Suprapubic skin (tissue), 4 donors: Measurements from ENCODE around the gene ARID1A. TPM values are rescaled to one million over a fixed set of nuclear protein-coding genes. Genes with fewer than 3 reads are reported as not detected.
A peak's percentile ranks its signal among the peaks of the same experiment; 100 is the strongest.

ENCODE experiments used
- DNase-seq, 2 donors: peaks; one replicate each; pipeline ENCODE4 v3.0.0-alpha.2; 2019; ENCODE audit warnings: low spot score in 2 of 2
- H3K27ac ChIP-seq: fragments of 200-600 bp; sonication (generic); one replicate; pipeline ENCODE4 v1.5.1; 2019
- H3K27me3 ChIP-seq: fragments of 200-600 bp; sonication (generic); one replicate; pipeline ENCODE4 v1.5.1; 2019
- H3K36me3 ChIP-seq: fragments of 200-600 bp; sonication (generic); one replicate; pipeline ENCODE4 v1.5.1; 2019
- H3K4me1 ChIP-seq: fragments of 200-600 bp; sonication (generic); one replicate; pipeline ENCODE4 v1.5.1; 2019
- H3K4me3 ChIP-seq: fragments of 200-600 bp; sonication (generic); one replicate; pipeline ENCODE4 v1.5.1; 2019; ENCODE audit warnings: mild to moderate bottlenecking
- H3K9me3 ChIP-seq: fragments of 200-600 bp; sonication (generic); one replicate; pipeline ENCODE4 v1.5.1; 2019
- CTCF ChIP-seq, 2 donors: fragments of 200-600 bp in 1 of 2; fragments of 450-650 bp in 1 of 2; sonication (generic) in 1 of 2; IDR thresholded peaks; one replicate each; pipeline ENCODE4 v1.5.1; 2016 to 2019; ENCODE audit warnings: antibody characterized with exemption in 2 of 2, mild to moderate bottlenecking in 1 of 2, moderate library complexity in 1 of 2
- EP300 ChIP-seq: sonication (generic); formaldehyde crosslinking; IDR thresholded peaks from one replicate; pipeline ENCODE4 v1.6.1; 2017; ENCODE audit warnings: antibody characterized with exemption
- POLR2A ChIP-seq, 2 donors: fragments of 450-650 bp; IDR thresholded peaks; one replicate each; pipeline ENCODE4 v1.6.1; 2017; ENCODE audit warnings: antibody characterized with exemption in 2 of 2, mild to moderate bottlenecking in 2 of 2, moderate library complexity in 2 of 2
- POLR2AphosphoS5 ChIP-seq, 3 donors: sonication (generic); formaldehyde crosslinking; IDR thresholded peaks; one replicate each; pipeline ENCODE4 v1.6.1; 2017; ENCODE audit warnings: antibody characterized with exemption in 3 of 3
- WGBS: methylation state at CpG from one replicate; pipeline ENCODE4 v1.1.5; 2018; 5-methylcytosine and 5-hydroxymethylcytosine counted together
- total RNA-seq, 4 donors: library from RNA; depleted of rRNA; stranded (reverse); fragments of >200 nt; gene quantifications; one replicate each; pipeline ENCODE4 v1.1.0, GENCODE V29; 2016

The ARID1A gene
- total RNA-seq, 4 donors from 2014 or later, result 77.2 to 90.0 (median 83.5) TPM

- no peaks in the 10 kb centered on the region for H3K9me3 ChIP-seq
- no peak overlapping the region for H3K4me3 ChIP-seq
- H3K36me3 ChIP-seq, result peaks cover 30% of the 10 kb centered on the region
- TF ChIP-seq POLR2AphosphoS5 (IDR thresholded peaks at IDR 0.05) (peak in 1 of 3 donors; percentile 35), CTCF (IDR thresholded peaks at IDR 0.05) (no peak), POLR2A (IDR thresholded peaks at IDR 0.05) (no peak)
- H3K4me1 ChIP-seq, result peaks cover 51% of the 10 kb centered on the region
- 92% methylated on average over 2 of the region's 2 CpGs for WGBS
- H3K27me3 ChIP-seq, result no peaks in the 10 kb centered on the region
- peak overlapping the region; percentile 39 for H3K27ac ChIP-seq
- no peak for DNase-seq
Observed at GRCh38 chr1:26784023-26784871, 88.4 kb downstream of the ARID1A start.

GRCh38 chr1:26784886-26785285, 89.1 kb downstream of the ARID1A start:
- H3K36me3 ChIP-seq, result peaks cover 24% of the 10 kb centered on the region
- TF ChIP-seq POLR2AphosphoS5 (IDR thresholded peaks at IDR 0.05), result no peak
- TF ChIP-seq EP300, result no peak
- no peak for TF ChIP-seq POLR2A (IDR thresholded peaks at IDR 0.05)
- no peak for TF ChIP-seq CTCF (IDR thresholded peaks at IDR 0.05)
- WGBS, result 100% methylated on average over 1 of the region's 1 CpG
- H3K9me3 ChIP-seq, result no peaks in the 10 kb centered on the region
- DNase-seq, result no peak
- no peak overlapping the region for H3K4me3 ChIP-seq
- H3K4me1 ChIP-seq, result peaks cover 57% of the 10 kb centered on the region
- H3K27ac ChIP-seq, result peak overlapping the region; percentile 39
- H3K27me3 ChIP-seq, result no peaks in the 10 kb centered on the region

GRCh38 chr1:26785611-26786436, 90.0 kb downstream of the ARID1A start:
- Histone ChIP-seq H3K36me3 (peaks cover 14% of the 10 kb centered on the region), H3K4me1 (peaks cover 59% of the 10 kb centered on the region), H3K4me3 (peak overlapping the region; percentile 89), H3K27me3 (no peaks in the 10 kb centered on the region), H3K9me3 (no peaks in the 10 kb centered on the region), H3K27ac (peak overlapping the region; percentile 99)
- no peak for TF ChIP-seq POLR2A (IDR thresholded peaks at IDR 0.05)
- TF ChIP-seq EP300, result no peak
- TF ChIP-seq CTCF (IDR thresholded peaks at IDR 0.05), result no peak
- TF ChIP-seq POLR2AphosphoS5 (IDR thresholded peaks at IDR 0.05), result no peak
- WGBS, result 59% methylated on average over 5 of the region's 5 CpGs
- no peak for DNase-seq

GRCh38 chr1:26786437-26787380, 90.9 kb downstream of the ARID1A start:
- Histone ChIP-seq H3K4me1 (peaks cover 59% of the 10 kb centered on the region), H3K27me3 (no peaks in the 10 kb centered on the region), H3K36me3 (peaks cover 8% of the 10 kb centered on the region), H3K9me3 (no peaks in the 10 kb centered on the region), H3K27ac (peak overlapping the region; percentile 99), H3K4me3 (peak overlapping the region; percentile 89)
- TF ChIP-seq CTCF (IDR thresholded peaks at IDR 0.05) (no peak), POLR2A (IDR thresholded peaks at IDR 0.05) (peak in 1 of 2 donors; percentile 53), POLR2AphosphoS5 (IDR thresholded peaks at IDR 0.05) (no peak), EP300 (no peak)
- WGBS, result 5% methylated on average over 12 of the region's 12 CpGs
- DNase-seq, result peak; percentile 83 to 90
